Lower lobe of right lung (tissue), 2 donors: ENCODE results near the gene WNT5B. TPM values are rescaled to one million over a fixed set of nuclear protein-coding genes. Genes with fewer than 3 reads are reported as not detected.

Experiments
- ATAC-seq, 2 donors: fragments of 200-7000 bp; cut with Tn5 transposase; one replicate each; pipeline ENCODE4 v1.9.1; 2020 to 2022; ENCODE audit warnings: mild to moderate bottlenecking in 2 of 2, moderate library complexity in 2 of 2
- DNase-seq: peaks from one replicate; pipeline ENCODE4 v3.0.0-alpha.2; 2020
- H3K27ac ChIP-seq: fragments of 200-600 bp; one replicate; pipeline ENCODE4 v1.8.0; 2022
- H3K27me3 ChIP-seq: fragments of 200-600 bp; one replicate; pipeline ENCODE4 v1.8.0; 2022; ENCODE audit warnings: low read depth
- H3K36me3 ChIP-seq: fragments of 200-600 bp; one replicate; pipeline ENCODE4 v1.8.0; 2022; ENCODE audit warnings: mild to moderate bottlenecking
- H3K4me1 ChIP-seq: fragments of 200-600 bp; one replicate; pipeline ENCODE4 v1.8.0; 2022
- H3K4me3 ChIP-seq: fragments of 200-600 bp; one replicate; pipeline ENCODE4 v1.8.0; 2022; ENCODE audit warnings: mild to moderate bottlenecking
- H3K9me3 ChIP-seq: fragments of 200-600 bp; one replicate; pipeline ENCODE4 v1.8.0; 2022
- intact Hi-C: fragments of 100-400 bp; cut with DNase I; formaldehyde crosslinking; loops from one replicate; pipeline ENCODE4 v1.11.0; 2022
- total RNA-seq: library from RNA; stranded (reverse); fragmentation: NEBNext Ultra II Directional; extraction: Animal tissue kit (Norgen Biotek cat#: 25700); gene quantifications from one replicate; pipeline ENCODE4 v1.2.1, GENCODE V29; 2021
- TF ChIP-seq, protein P1 (sequence below): fragments of 200-600 bp; IDR thresholded peaks from one replicate; pipeline ENCODE4 v1.8.0; 2022; ENCODE audit warnings: antibody characterized with exemption, mild to moderate bottlenecking
- donor health status: DM: no; HTN: yes; CAD: no; lungs with severe emphysema.

Gene WNT5B
- total RNA-seq, 1 donor from 2014 or later, result 6.1 TPM

DNA sequence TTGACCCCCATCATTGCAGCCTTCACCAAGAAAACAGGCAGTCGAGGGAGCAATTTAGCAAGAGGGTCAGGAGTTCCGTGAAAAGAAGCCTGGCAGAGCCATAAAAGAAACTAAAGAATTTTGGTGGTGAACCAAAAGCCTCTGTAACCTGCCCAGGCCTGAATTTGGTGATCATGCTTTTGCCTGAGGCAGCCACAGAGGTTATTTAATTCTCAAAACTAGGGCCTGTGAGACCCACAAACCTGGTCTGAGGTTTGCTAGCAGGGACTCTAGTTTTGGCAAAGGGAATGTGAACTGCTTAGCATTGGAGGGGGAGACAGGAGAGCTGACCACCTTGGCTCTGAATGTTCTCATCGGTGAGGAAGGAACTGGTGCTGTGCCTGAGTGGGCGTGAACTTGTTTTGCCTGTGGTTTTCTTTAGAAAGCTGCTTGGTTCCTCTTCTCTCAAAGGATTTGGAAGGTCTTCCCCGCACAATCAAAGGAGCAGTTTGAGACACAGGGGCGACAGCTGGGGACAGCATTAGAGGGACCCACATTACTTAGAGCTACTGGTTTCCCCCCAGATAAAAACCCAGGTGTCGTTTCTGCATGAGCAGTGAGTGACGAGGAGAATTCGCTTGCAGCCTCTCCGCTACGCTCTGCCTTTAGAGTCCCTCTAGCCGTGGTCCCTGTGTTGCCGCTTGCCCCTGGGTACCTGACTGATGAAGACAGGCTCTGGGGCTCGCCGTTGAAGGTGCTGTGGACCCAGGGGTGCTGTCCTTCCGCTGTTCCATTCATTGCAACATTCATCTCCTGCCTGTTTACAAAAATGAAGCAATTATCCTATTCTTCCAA, 12.6 kb upstream of the WNT5B start:
- Histone ChIP-seq H3K9me3 (no peaks in the 10 kb centered on the region), H3K4me3 (peak overlapping the region; percentile 20), H3K27me3 (no peaks in the 10 kb centered on the region), H3K27ac (no peak overlapping the region), H3K4me1 (peaks cover 19% of the 10 kb centered on the region), H3K36me3 (no peaks in the 10 kb centered on the region)
- DNase-seq (peak; percentile 63), ATAC-seq (peak; percentile 36 to 62)
- intact Hi-C loops, result no loop called here
- TF ChIP-seq, protein P1, sequence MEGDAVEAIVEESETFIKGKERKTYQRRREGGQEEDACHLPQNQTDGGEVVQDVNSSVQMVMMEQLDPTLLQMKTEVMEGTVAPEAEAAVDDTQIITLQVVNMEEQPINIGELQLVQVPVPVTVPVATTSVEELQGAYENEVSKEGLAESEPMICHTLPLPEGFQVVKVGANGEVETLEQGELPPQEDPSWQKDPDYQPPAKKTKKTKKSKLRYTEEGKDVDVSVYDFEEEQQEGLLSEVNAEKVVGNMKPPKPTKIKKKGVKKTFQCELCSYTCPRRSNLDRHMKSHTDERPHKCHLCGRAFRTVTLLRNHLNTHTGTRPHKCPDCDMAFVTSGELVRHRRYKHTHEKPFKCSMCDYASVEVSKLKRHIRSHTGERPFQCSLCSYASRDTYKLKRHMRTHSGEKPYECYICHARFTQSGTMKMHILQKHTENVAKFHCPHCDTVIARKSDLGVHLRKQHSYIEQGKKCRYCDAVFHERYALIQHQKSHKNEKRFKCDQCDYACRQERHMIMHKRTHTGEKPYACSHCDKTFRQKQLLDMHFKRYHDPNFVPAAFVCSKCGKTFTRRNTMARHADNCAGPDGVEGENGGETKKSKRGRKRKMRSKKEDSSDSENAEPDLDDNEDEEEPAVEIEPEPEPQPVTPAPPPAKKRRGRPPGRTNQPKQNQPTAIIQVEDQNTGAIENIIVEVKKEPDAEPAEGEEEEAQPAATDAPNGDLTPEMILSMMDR, result no peak

GRCh38 chr12:1618489-1618888, 10.5 kb upstream of the WNT5B start:
- no peak overlapping the region for H3K27ac ChIP-seq
- DNase-seq, result no peak
- H3K4me1 ChIP-seq, result peaks cover 19% of the 10 kb centered on the region
- H3K36me3 ChIP-seq, result no peaks in the 10 kb centered on the region
- H3K9me3 ChIP-seq, result no peaks in the 10 kb centered on the region
- intact Hi-C loops, result no loop called here
- ATAC-seq, result peak in 1 of 2 donors; percentile 43
- no peak overlapping the region for H3K4me3 ChIP-seq
- TF ChIP-seq, protein P1, result no peak
- no peaks in the 10 kb centered on the region for H3K27me3 ChIP-seq

DNA sequence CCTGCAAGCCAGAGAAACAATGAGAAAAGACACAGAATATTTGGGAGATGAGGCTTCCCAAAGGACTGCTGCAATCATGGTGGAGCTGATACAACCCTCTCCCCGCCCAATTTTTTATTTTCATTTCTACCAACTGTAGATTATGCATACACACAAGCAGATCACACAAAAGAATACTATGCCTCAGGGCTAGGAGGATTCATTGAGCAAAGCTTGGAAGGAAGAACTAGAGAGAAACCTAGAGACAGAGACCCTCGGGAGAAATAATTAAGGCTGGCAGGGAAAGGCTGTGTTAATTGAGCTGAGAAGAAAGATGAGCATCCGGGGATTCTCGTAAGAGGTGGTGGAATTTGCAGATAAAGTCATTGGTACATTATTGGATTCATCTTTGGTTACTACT, 9.9 kb upstream of the WNT5B start:
- no peak for DNase-seq

DNA sequence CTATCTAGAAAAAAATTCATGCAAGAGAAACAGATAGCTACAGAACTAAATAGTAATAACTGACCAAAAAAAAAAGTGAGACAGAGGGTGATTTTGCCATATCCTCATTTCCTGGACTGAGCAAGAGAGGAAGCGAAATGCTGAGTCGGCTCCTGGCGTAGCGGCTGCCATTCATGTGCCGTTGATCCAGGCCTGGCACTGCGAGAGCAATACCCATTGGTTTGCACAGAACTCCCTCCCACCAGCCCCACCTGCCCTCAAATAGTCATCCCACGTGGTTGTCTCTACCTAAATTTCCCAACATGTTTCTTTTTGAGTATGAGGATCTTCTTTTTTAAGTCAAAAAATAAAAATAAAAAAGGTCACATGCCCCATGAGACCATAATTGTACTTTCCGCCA, 9.4 kb upstream of the WNT5B start:
- H3K27me3 ChIP-seq, result no peaks in the 10 kb centered on the region
- peak; percentile 80 for DNase-seq
- TF ChIP-seq, protein P1, result no peak
- peaks cover 19% of the 10 kb centered on the region for H3K4me1 ChIP-seq
- ATAC-seq, result peak; percentile 58 to 71
- no peaks in the 10 kb centered on the region for H3K9me3 ChIP-seq
- peak overlapping the region; percentile 0 for H3K4me3 ChIP-seq
- no peaks in the 10 kb centered on the region for H3K36me3 ChIP-seq
- H3K27ac ChIP-seq, result no peak overlapping the region
- intact Hi-C loops, result no loop called here

More for the DNA sequence above, 9.9 kb upstream of the WNT5B start:
- intact Hi-C loops, result no loop called here
- Histone ChIP-seq H3K27me3 (no peaks in the 10 kb centered on the region), H3K36me3 (no peaks in the 10 kb centered on the region), H3K4me3 (peak overlapping the region; percentile 0), H3K4me1 (peaks cover 19% of the 10 kb centered on the region), H3K27ac (no peak overlapping the region), H3K9me3 (no peaks in the 10 kb centered on the region)
- TF ChIP-seq, protein P1, result no peak
- ATAC-seq, result no peak

DNA sequence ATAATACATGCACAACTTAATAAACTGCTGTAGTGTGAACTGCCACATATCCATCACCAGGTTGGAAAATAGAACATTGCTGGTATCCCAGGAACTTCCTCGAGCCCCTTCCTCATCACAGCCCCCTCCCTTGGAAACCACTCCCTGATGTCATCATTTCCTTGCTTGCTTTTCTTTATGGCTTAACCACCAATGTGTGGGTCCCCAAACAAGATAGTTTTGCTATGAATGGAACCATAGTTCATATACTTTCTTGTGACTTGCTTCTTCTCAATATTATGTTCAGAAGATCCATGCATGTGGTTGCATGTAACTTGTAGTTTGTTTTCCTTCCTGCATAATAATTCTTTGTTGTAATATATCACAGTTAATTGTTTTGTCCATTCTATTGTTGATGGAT, 8.9 kb upstream of the WNT5B start:
- intact Hi-C loops, result no loop called here
- Histone ChIP-seq H3K9me3 (no peaks in the 10 kb centered on the region), H3K4me3 (no peak overlapping the region), H3K4me1 (peaks cover 20% of the 10 kb centered on the region), H3K27ac (no peak overlapping the region), H3K36me3 (no peaks in the 10 kb centered on the region), H3K27me3 (no peaks in the 10 kb centered on the region)
- no peak for ATAC-seq
- TF ChIP-seq, protein P1, result no peak
- no peak for DNase-seq
